ENCODE results near the gene ZSWIM9. TPM values are rescaled to one million over a fixed set of nuclear protein-coding genes. Genes with fewer than 3 reads are reported as not detected.

ZSWIM9 gene
- total and polyA plus RNA-seq, 2 donors (not counting 1 experiment from before 2014, with no cell fraction given) = 0.39 to 5.1 TPM

DNA sequence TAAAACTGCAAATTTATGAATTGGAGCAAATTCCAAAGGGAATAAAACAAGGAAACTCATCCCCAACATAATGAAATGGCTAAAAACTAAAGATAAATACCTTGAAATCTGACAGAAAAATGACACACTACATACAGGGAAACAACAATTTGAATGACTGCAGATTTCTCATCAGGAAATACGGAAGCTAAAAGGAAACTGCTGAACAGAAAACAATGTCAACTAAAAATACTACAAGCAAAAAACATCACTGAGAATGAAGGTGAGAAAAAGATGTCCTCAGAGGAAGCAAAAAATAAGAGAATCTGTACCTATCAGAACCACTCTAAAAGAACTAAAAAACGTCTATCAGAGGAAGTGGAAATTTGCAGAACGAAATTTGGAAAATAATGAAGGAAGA lies 39.5 kb downstream of the ZSWIM9 start:
- TF ChIP-seq, protein P1, sequence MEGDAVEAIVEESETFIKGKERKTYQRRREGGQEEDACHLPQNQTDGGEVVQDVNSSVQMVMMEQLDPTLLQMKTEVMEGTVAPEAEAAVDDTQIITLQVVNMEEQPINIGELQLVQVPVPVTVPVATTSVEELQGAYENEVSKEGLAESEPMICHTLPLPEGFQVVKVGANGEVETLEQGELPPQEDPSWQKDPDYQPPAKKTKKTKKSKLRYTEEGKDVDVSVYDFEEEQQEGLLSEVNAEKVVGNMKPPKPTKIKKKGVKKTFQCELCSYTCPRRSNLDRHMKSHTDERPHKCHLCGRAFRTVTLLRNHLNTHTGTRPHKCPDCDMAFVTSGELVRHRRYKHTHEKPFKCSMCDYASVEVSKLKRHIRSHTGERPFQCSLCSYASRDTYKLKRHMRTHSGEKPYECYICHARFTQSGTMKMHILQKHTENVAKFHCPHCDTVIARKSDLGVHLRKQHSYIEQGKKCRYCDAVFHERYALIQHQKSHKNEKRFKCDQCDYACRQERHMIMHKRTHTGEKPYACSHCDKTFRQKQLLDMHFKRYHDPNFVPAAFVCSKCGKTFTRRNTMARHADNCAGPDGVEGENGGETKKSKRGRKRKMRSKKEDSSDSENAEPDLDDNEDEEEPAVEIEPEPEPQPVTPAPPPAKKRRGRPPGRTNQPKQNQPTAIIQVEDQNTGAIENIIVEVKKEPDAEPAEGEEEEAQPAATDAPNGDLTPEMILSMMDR (conservative IDR thresholded peaks at IDR 0.05 in 1 of 2, IDR thresholded peaks at IDR 0.05 in 1 of 2; ENCODE audit: low read depth in 1 of 2, low read length in 2 of 2) = no peak
- TF ChIP-seq EZH2 (IDR thresholded peaks at IDR 0.05; ENCODE audit: low read length, missing control alignments) = no peak
- no peak overlapping the region for H3K4me3 ChIP-seq (replicated peaks in 1 of 4; ENCODE audit: control extremely low read depth in 1 of 4, insufficient read depth in 1 of 4, low read depth in 3 of 4, low read length in 4 of 4)

DNA sequence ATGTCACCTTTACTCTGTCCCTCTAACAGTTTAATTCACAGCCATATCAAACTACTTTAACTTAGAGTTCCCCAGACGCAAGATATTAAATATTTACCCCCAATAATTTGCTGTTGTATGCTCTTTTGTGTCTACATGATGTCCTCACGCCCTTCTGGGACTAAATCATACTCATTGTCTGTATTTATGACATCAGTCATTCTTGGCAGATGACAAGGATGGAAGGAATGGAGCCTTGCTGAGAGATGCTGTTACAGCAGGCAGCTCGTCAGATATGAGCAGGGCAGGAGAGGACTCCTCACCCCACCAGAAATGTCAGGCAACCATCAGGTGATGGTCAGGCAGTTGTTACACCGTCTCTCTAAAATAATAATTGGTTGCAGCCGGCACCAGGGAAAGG lies 43.5 kb downstream of the ZSWIM9 start:
- Histone ChIP-seq H3K9me3 (ENCODE audit: control insufficient read depth, insufficient read depth, low read depth, low read length) (no peaks in the 10 kb centered on the region), H3K79me2 (ENCODE audit: control insufficient read depth, insufficient read depth, low read length) (no peaks in the 10 kb centered on the region), H3K4me3 (replicated peaks in 1 of 4; ENCODE audit: control extremely low read depth in 1 of 4, insufficient read depth in 1 of 4, low read depth in 3 of 4, low read length in 4 of 4) (no peak overlapping the region), H3K4me1 (ENCODE audit: control insufficient read depth, extremely low read depth, insufficient read depth, low read length) (no peaks in the 10 kb centered on the region), H4K20me1 (ENCODE audit: control insufficient read depth, extremely low read depth, insufficient read depth, low read length) (no peaks in the 10 kb centered on the region), H3K36me3 (ENCODE audit: control insufficient read depth, insufficient read depth, low read length) (peaks cover 2% of the 10 kb centered on the region), H3K9ac (ENCODE audit: insufficient read depth, low read length) (no peak overlapping the region), H2AFZ (ENCODE audit: low read length) (no peak overlapping the region), H3K4me2 (ENCODE audit: extremely low read depth, insufficient read depth, low read length) (no peak overlapping the region), H3K27me3 (ENCODE audit: control insufficient read depth, insufficient read depth, low read length) (no peaks in the 10 kb centered on the region), H3K27ac (ENCODE audit: insufficient read depth, low read length) (no peak overlapping the region)
- no peak for TF ChIP-seq EZH2 (IDR thresholded peaks at IDR 0.05; ENCODE audit: low read length, missing control alignments)
- TF ChIP-seq, protein P1 (conservative IDR thresholded peaks at IDR 0.05 in 1 of 2, IDR thresholded peaks at IDR 0.05 in 1 of 2; ENCODE audit: low read depth in 1 of 2, low read length in 2 of 2) = no peak
- no peak for DNase-seq (ENCODE audit: low read depth in 2 of 2)

More for the DNA sequence above, 39.5 kb downstream of the ZSWIM9 start:
- Histone ChIP-seq H3K9ac (ENCODE audit: insufficient read depth, low read length) (no peak overlapping the region), H3K27ac (ENCODE audit: insufficient read depth, low read length) (no peak overlapping the region), H3K9me3 (ENCODE audit: control insufficient read depth, insufficient read depth, low read depth, low read length) (no peaks in the 10 kb centered on the region), H3K79me2 (ENCODE audit: control insufficient read depth, insufficient read depth, low read length) (peaks cover 4% of the 10 kb centered on the region), H3K27me3 (ENCODE audit: control insufficient read depth, insufficient read depth, low read length) (no peaks in the 10 kb centered on the region), H4K20me1 (ENCODE audit: control insufficient read depth, extremely low read depth, insufficient read depth, low read length) (no peaks in the 10 kb centered on the region), H3K36me3 (ENCODE audit: control insufficient read depth, insufficient read depth, low read length) (peaks cover 2% of the 10 kb centered on the region), H3K4me1 (ENCODE audit: control insufficient read depth, extremely low read depth, insufficient read depth, low read length) (no peaks in the 10 kb centered on the region), H2AFZ (ENCODE audit: low read length) (no peak overlapping the region), H3K4me2 (ENCODE audit: extremely low read depth, insufficient read depth, low read length) (no peak overlapping the region)
- DNase-seq (ENCODE audit: low read depth in 2 of 2) = no peak

DNA sequence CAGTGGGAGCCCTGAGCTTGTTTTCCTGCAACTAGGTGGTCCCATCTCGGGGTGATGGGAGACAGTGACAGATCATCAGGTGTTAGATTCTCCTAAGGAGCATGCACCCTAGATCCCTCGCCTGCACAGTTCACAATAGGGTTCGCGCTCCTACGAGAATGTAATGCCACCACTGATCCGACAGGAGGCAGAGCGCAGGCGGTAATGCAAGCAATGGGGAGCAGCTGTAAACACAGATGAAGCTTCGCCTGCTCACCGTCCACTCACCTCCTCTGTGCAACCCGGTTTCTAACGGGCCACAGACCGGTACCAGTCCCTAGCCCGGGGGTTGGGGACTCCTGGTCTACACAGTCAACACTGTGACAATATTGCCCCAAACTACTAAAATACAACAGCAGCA lies 46.5 kb downstream of the ZSWIM9 start:
- TF ChIP-seq, protein P1 (conservative IDR thresholded peaks at IDR 0.05 in 1 of 2, IDR thresholded peaks at IDR 0.05 in 1 of 2; ENCODE audit: low read depth in 1 of 2, low read length in 2 of 2) = peak in 1 of 2 donors; percentile 2
- TF ChIP-seq EZH2 (IDR thresholded peaks at IDR 0.05; ENCODE audit: low read length, missing control alignments) = no peak
- Histone ChIP-seq H3K4me1 (ENCODE audit: control insufficient read depth, extremely low read depth, insufficient read depth, low read length) (no peaks in the 10 kb centered on the region), H2AFZ (ENCODE audit: low read length) (no peak overlapping the region), H3K9ac (ENCODE audit: insufficient read depth, low read length) (no peak overlapping the region), H4K20me1 (ENCODE audit: control insufficient read depth, extremely low read depth, insufficient read depth, low read length) (no peaks in the 10 kb centered on the region), H3K4me3 (replicated peaks in 1 of 4; ENCODE audit: control extremely low read depth in 1 of 4, insufficient read depth in 1 of 4, low read depth in 3 of 4, low read length in 4 of 4) (no peak overlapping the region), H3K4me2 (ENCODE audit: extremely low read depth, insufficient read depth, low read length) (no peak overlapping the region), H3K79me2 (ENCODE audit: control insufficient read depth, insufficient read depth, low read length) (no peaks in the 10 kb centered on the region), H3K27ac (ENCODE audit: insufficient read depth, low read length) (no peak overlapping the region), H3K36me3 (ENCODE audit: control insufficient read depth, insufficient read depth, low read length) (no peaks in the 10 kb centered on the region), H3K27me3 (ENCODE audit: control insufficient read depth, insufficient read depth, low read length) (no peaks in the 10 kb centered on the region), H3K9me3 (ENCODE audit: control insufficient read depth, insufficient read depth, low read depth, low read length) (no peaks in the 10 kb centered on the region)
- no peak for DNase-seq (ENCODE audit: low read depth in 2 of 2)

Data from fibroblast of lung (primary cell).